A172 (cell line): Measurements from ENCODE around the gene NDST4. TPM values are rescaled to one million over a fixed set of nuclear protein-coding genes. Genes with fewer than 3 reads are reported as not detected.

Experiments
- DNase-seq: peaks from one replicate; pipeline ENCODE4 v3.0.0-alpha.2; 2015; ENCODE audit warnings: low spot score
- total RNA-seq: library from RNA; depleted of rRNA; stranded (reverse); fragments of >200 nt; shearing (Covaris generic); gene quantifications from 2 replicates; pipeline ENCODE4 v1.2.3, GENCODE V29; 2014; rRNA removed

The NDST4 gene
- 0.10 TPM in 1 of 2 replicates, not detected in the other for total RNA-seq

GRCh38 chr4:115113506-115114106 is at the start of gene NDST4:
Gene NDST4 (minus strand): TSS chr4:115113620. CDS start chr4:115077036, 36,584 bp downstream.
- peak; percentile 64 for DNase-seq

- DNase-seq: peak; percentile 52
Observed at GRCh38 chr4:115159141-115159540, 45.7 kb upstream of the NDST4 start.

GRCh38 chr4:115158296-115158695 is 44.9 kb upstream of the NDST4 start:
- no peak for DNase-seq

- DNase-seq: no peak
Observed at GRCh38 chr4:115154826-115155225, 41.4 kb upstream of the NDST4 start.

GRCh38 chr4:115152965-115153364 is 39.5 kb upstream of the NDST4 start:
- DNase-seq: no peak

- DNase-seq: no peak
Observed at GRCh38 chr4:115152081-115152480, 38.7 kb upstream of the NDST4 start.

GRCh38 chr4:115149106-115149505 is 35.7 kb upstream of the NDST4 start:
- DNase-seq: no peak

GRCh38 chr4:115145393-115146160 is 32.2 kb upstream of the NDST4 start:
- DNase-seq: no peak

GRCh38 chr4:115128037-115128436 is 14.6 kb upstream of the NDST4 start:
- no peak for DNase-seq

GRCh38 chr4:115126491-115126890 is 13.1 kb upstream of the NDST4 start:
- peak; percentile 3 for DNase-seq

- DNase-seq: no peak
Observed at GRCh38 chr4:115121351-115122043, 8.1 kb upstream of the NDST4 start.

GRCh38 chr4:115119804-115120352 is 6.5 kb upstream of the NDST4 start:
- DNase-seq: no peak

GRCh38 chr4:115117651-115118050 is 4.2 kb upstream of the NDST4 start:
- no peak for DNase-seq

- no peak for DNase-seq
Observed at GRCh38 chr4:115110191-115111181, 2.9 kb downstream of the NDST4 start.

GRCh38 chr4:115108850-115109249 is 4.6 kb downstream of the NDST4 start:
- no peak for DNase-seq

- no peak for DNase-seq
Observed at GRCh38 chr4:115107411-115107810, 6.0 kb downstream of the NDST4 start.

- no peak for DNase-seq
Observed at GRCh38 chr4:115101675-115102074, 11.7 kb downstream of the NDST4 start.

- DNase-seq: peak; percentile 13
Observed at GRCh38 chr4:115090483-115091075, 22.8 kb downstream of the NDST4 start.

- DNase-seq: no peak
Observed at GRCh38 chr4:115082633-115083032, 30.8 kb downstream of the NDST4 start.

GRCh38 chr4:115076691-115077090 is 36.7 kb downstream of the NDST4 start:
- no peak for DNase-seq

- no peak for DNase-seq
Observed at GRCh38 chr4:115058533-115058932, 54.9 kb downstream of the NDST4 start.
